LNCaP clone FGC (cell line): ENCODE measurements around the gene RCOR2.
A peak's percentile ranks its signal among the peaks of the same experiment; 100 is the strongest.

Source experiments
- DNase-seq: peaks from one replicate; pipeline ENCODE4 v3.0.0-alpha.2; 2011; ENCODE audit warnings: low read depth
- H3K4me3 ChIP-seq: 2 replicates; pipeline ENCODE4 v1.5.1; 2011; ENCODE audit warnings: mild to moderate bottlenecking, low read depth, low read length, control low read depth
- CTCF ChIP-seq: IDR thresholded peaks from 2 replicates; pipeline ENCODE4 v1.5.1; 2012; ENCODE audit warnings: mild to moderate bottlenecking; ENCODE audit not compliant: control insufficient read depth, insufficient read depth; ENCODE audit errors: extremely low read depth

RCOR2 gene

GRCh38 chr11:63879598-63880402, 37.2 kb downstream of the RCOR2 start:
- no peak for TF ChIP-seq CTCF
- no peak for DNase-seq
- no peak overlapping the region for H3K4me3 ChIP-seq

- TF ChIP-seq CTCF: no peak
- no peak overlapping the region for H3K4me3 ChIP-seq
- DNase-seq: no peak
Measured at GRCh38 chr11:63877658-63878241, 39.2 kb downstream of the RCOR2 start.

- H3K4me3 ChIP-seq: no peak overlapping the region
- no peak for TF ChIP-seq CTCF
- DNase-seq: no peak
Measured at GRCh38 chr11:63876616-63877015, 40.3 kb downstream of the RCOR2 start.

- no peak for TF ChIP-seq CTCF
- no peak overlapping the region for H3K4me3 ChIP-seq
- no peak for DNase-seq
Measured at GRCh38 chr11:63875506-63876065, 41.4 kb downstream of the RCOR2 start.

- H3K4me3 ChIP-seq: no peak overlapping the region; the same call in 1 of the 2 replicates
- peak; percentile 62 for DNase-seq
- TF ChIP-seq CTCF: no peak
Measured at GRCh38 chr11:63874511-63874910, 42.5 kb downstream of the RCOR2 start.

GRCh38 chr11:63873311-63873710, 43.7 kb downstream of the RCOR2 start:
- no peak for TF ChIP-seq CTCF
- peak overlapping the region; percentile 36 for H3K4me3 ChIP-seq
- DNase-seq: no peak
